LNCaP clone FGC (cell line): ENCODE data around the gene ZCCHC7.
A peak's percentile ranks its signal among the peaks of the same experiment; 100 is the strongest.
"Not testable (repeated sequence)": the region's sequence is repeated elsewhere in the genome, so short reads cannot be mapped to it uniquely, and the experiment has no call there.

Source experiments
- DNase-seq: peaks from one replicate; pipeline ENCODE4 v3.0.0-alpha.2; 2011; ENCODE audit warnings: low read depth
- H3K4me3 ChIP-seq: 2 replicates; pipeline ENCODE4 v1.5.1; 2011; ENCODE audit warnings: mild to moderate bottlenecking, low read depth, low read length, control low read depth
- CTCF ChIP-seq: IDR thresholded peaks from 2 replicates; pipeline ENCODE4 v1.5.1; 2012; ENCODE audit warnings: mild to moderate bottlenecking; ENCODE audit not compliant: control insufficient read depth, insufficient read depth; ENCODE audit errors: extremely low read depth

The ZCCHC7 gene

GRCh38 chr9:37119907-37120842 lies at the start of gene ZCCHC7:
ZCCHC7 (plus strand) TSS chr9:37120574.
- H3K4me3 ChIP-seq: peak within 1 kb of the TSS; percentile 87
- peak; percentile 83 for DNase-seq

GRCh38 chr9:37074790-37075189 lies 45.6 kb upstream of the ZCCHC7 start:
- not testable (repeated sequence) for DNase-seq, H3K4me3 ChIP-seq

More at GRCh38 chr9:37119907-37120842, at the start of gene ZCCHC7:
- no peak for TF ChIP-seq CTCF

GRCh38 chr9:37079370-37080164 lies 40.8 kb upstream of the ZCCHC7 start:
- peak; percentile 83 for DNase-seq
- no peak for TF ChIP-seq CTCF

GRCh38 chr9:37080165-37080628 lies 40.2 kb upstream of the ZCCHC7 start:
- DNase-seq: not testable (repeated sequence)
- H3K4me3 ChIP-seq: peak overlapping the region; percentile 72

More at GRCh38 chr9:37079370-37080164, 40.8 kb upstream of the ZCCHC7 start:
- H3K4me3 ChIP-seq: peak overlapping the region; percentile 72

GRCh38 chr9:37081507-37081906 lies 38.9 kb upstream of the ZCCHC7 start:
- not testable (repeated sequence) for DNase-seq, H3K4me3 ChIP-seq

- no peak for DNase-seq
- H3K4me3 ChIP-seq: no peak overlapping the region
- no peak for TF ChIP-seq CTCF
Measured at GRCh38 chr9:37082214-37082765, 38.1 kb upstream of the ZCCHC7 start.

- no peak overlapping the region for H3K4me3 ChIP-seq
- TF ChIP-seq CTCF: no peak
- no peak for DNase-seq
Measured at GRCh38 chr9:37083654-37084053, 36.7 kb upstream of the ZCCHC7 start.

- no peak overlapping the region for H3K4me3 ChIP-seq
- TF ChIP-seq CTCF: no peak
- no peak for DNase-seq
Measured at GRCh38 chr9:37085233-37085632, 35.1 kb upstream of the ZCCHC7 start.

GRCh38 chr9:37092714-37093295 lies 27.6 kb upstream of the ZCCHC7 start:
- H3K4me3 ChIP-seq, DNase-seq: not testable (repeated sequence)
